ENCODE results near the gene AKT1.

The AKT1 gene

GRCh38 chr14:104788873-104789663 lies 6.5 kb downstream of the AKT1 start:
- peaks cover 8% of the 10 kb centered on the region for H3K4me1 ChIP-seq (ENCODE audit: insufficient read depth, low read length)
- no peak overlapping the region for H3K9ac ChIP-seq (ENCODE audit: low read depth, low read length)
- peaks cover 3% of the 10 kb centered on the region; the same call in 1 of the 2 replicates for H3K36me3 ChIP-seq (ENCODE audit: insufficient read depth, low read length)
- H3K9me3 ChIP-seq (ENCODE audit: control insufficient read depth, insufficient read depth, low read length): no peaks in the 10 kb centered on the region

- H3K4me1 ChIP-seq (ENCODE audit: insufficient read depth, low read length): peaks cover 1% of the 10 kb centered on the region; the same call in 1 of the 2 replicates
- H3K36me3 ChIP-seq (ENCODE audit: insufficient read depth, low read length): peaks cover 3% of the 10 kb centered on the region; the same call in 1 of the 2 replicates
- no peaks in the 10 kb centered on the region for H3K9me3 ChIP-seq (ENCODE audit: control insufficient read depth, insufficient read depth, low read length)
- no peak overlapping the region for H3K9ac ChIP-seq (ENCODE audit: low read depth, low read length)
Measured at GRCh38 chr14:104788161-104788818, 7.3 kb downstream of the AKT1 start.

- Histone ChIP-seq H3K4me1 (ENCODE audit: insufficient read depth, low read length) (no peaks in the 10 kb centered on the region), H3K9me3 (ENCODE audit: control insufficient read depth, insufficient read depth, low read length) (no peaks in the 10 kb centered on the region), H3K36me3 (ENCODE audit: insufficient read depth, low read length) (peaks cover 3% of the 10 kb centered on the region; the same call in 1 of the 2 replicates), H3K9ac (ENCODE audit: low read depth, low read length) (no peak overlapping the region)
Measured at GRCh38 chr14:104787736-104788135, 7.8 kb downstream of the AKT1 start.

GRCh38 chr14:104786726-104787675 lies 8.5 kb downstream of the AKT1 start:
- Histone ChIP-seq H3K9me3 (ENCODE audit: control insufficient read depth, insufficient read depth, low read length) (no peaks in the 10 kb centered on the region), H3K36me3 (ENCODE audit: insufficient read depth, low read length) (peaks cover 3% of the 10 kb centered on the region; the same call in 1 of the 2 replicates), H3K9ac (ENCODE audit: low read depth, low read length) (no peak overlapping the region), H3K4me1 (ENCODE audit: insufficient read depth, low read length) (no peaks in the 10 kb centered on the region)

- no peaks in the 10 kb centered on the region for H3K4me1 ChIP-seq (ENCODE audit: insufficient read depth, low read length)
- H3K9ac ChIP-seq (ENCODE audit: low read depth, low read length): no peak overlapping the region
- H3K9me3 ChIP-seq (ENCODE audit: control insufficient read depth, insufficient read depth, low read length): no peaks in the 10 kb centered on the region
- no peaks in the 10 kb centered on the region; the same call in 1 of the 2 replicates for H3K36me3 ChIP-seq (ENCODE audit: insufficient read depth, low read length)
Measured at GRCh38 chr14:104786091-104786586, 9.4 kb downstream of the AKT1 start.

GRCh38 chr14:104785708-104786080 lies 9.9 kb downstream of the AKT1 start:
- no peaks in the 10 kb centered on the region for H3K4me1 ChIP-seq (ENCODE audit: insufficient read depth, low read length)

GRCh38 chr14:104784846-104785707 lies 10.5 kb downstream of the AKT1 start:
- Histone ChIP-seq H3K9me3 (ENCODE audit: control insufficient read depth, insufficient read depth, low read length) (no peaks in the 10 kb centered on the region), H3K4me1 (ENCODE audit: insufficient read depth, low read length) (no peaks in the 10 kb centered on the region), H3K36me3 (ENCODE audit: insufficient read depth, low read length) (no peaks in the 10 kb centered on the region; the same call in 1 of the 2 replicates), H3K9ac (ENCODE audit: low read depth, low read length) (no peak overlapping the region)

More at GRCh38 chr14:104785708-104786080, 9.9 kb downstream of the AKT1 start:
- Histone ChIP-seq H3K9me3 (ENCODE audit: control insufficient read depth, insufficient read depth, low read length) (no peaks in the 10 kb centered on the region), H3K36me3 (ENCODE audit: insufficient read depth, low read length) (no peaks in the 10 kb centered on the region; the same call in 1 of the 2 replicates), H3K9ac (ENCODE audit: low read depth, low read length) (no peak overlapping the region)

GRCh38 chr14:104784218-104784568 lies 11.4 kb downstream of the AKT1 start:
- Histone ChIP-seq H3K9ac (ENCODE audit: low read depth, low read length) (no peak overlapping the region), H3K36me3 (ENCODE audit: insufficient read depth, low read length) (no peaks in the 10 kb centered on the region; the same call in 1 of the 2 replicates), H3K9me3 (ENCODE audit: control insufficient read depth, insufficient read depth, low read length) (no peaks in the 10 kb centered on the region), H3K4me1 (ENCODE audit: insufficient read depth, low read length) (no peaks in the 10 kb centered on the region)

GRCh38 chr14:104783484-104784217 lies 11.9 kb downstream of the AKT1 start:
- Histone ChIP-seq H3K9ac (ENCODE audit: low read depth, low read length) (no peak overlapping the region), H3K4me1 (ENCODE audit: insufficient read depth, low read length) (no peaks in the 10 kb centered on the region), H3K9me3 (ENCODE audit: control insufficient read depth, insufficient read depth, low read length) (no peaks in the 10 kb centered on the region), H3K36me3 (ENCODE audit: insufficient read depth, low read length) (no peaks in the 10 kb centered on the region; the same call in 1 of the 2 replicates)

GRCh38 chr14:104782808-104783139 lies 12.8 kb downstream of the AKT1 start:
- no peaks in the 10 kb centered on the region for H3K4me1 ChIP-seq (ENCODE audit: insufficient read depth, low read length)
- H3K36me3 ChIP-seq (ENCODE audit: insufficient read depth, low read length): no peaks in the 10 kb centered on the region; the same call in 1 of the 2 replicates
- no peaks in the 10 kb centered on the region for H3K9me3 ChIP-seq (ENCODE audit: control insufficient read depth, insufficient read depth, low read length)
- no peak overlapping the region for H3K9ac ChIP-seq (ENCODE audit: low read depth, low read length)

GRCh38 chr14:104782086-104782807 lies 13.3 kb downstream of the AKT1 start:
- Histone ChIP-seq H3K9me3 (ENCODE audit: control insufficient read depth, insufficient read depth, low read length) (no peaks in the 10 kb centered on the region), H3K36me3 (ENCODE audit: insufficient read depth, low read length) (no peaks in the 10 kb centered on the region; the same call in 1 of the 2 replicates), H3K4me1 (ENCODE audit: insufficient read depth, low read length) (no peaks in the 10 kb centered on the region), H3K9ac (ENCODE audit: low read depth, low read length) (no peak overlapping the region)

- Histone ChIP-seq H3K9ac (ENCODE audit: low read depth, low read length) (no peak overlapping the region), H3K4me1 (ENCODE audit: insufficient read depth, low read length) (no peaks in the 10 kb centered on the region), H3K36me3 (ENCODE audit: insufficient read depth, low read length) (no peaks in the 10 kb centered on the region; the same call in 1 of the 2 replicates), H3K9me3 (ENCODE audit: control insufficient read depth, insufficient read depth, low read length) (no peaks in the 10 kb centered on the region)
Measured at GRCh38 chr14:104781271-104782077, 14.1 kb downstream of the AKT1 start.

All from ES-I3 (cell line).